Ishikawa (cell line): ENCODE measurements around the gene MAMSTR.

Experiments used
- FOXM1 ChIP-seq: IDR thresholded peaks from 2 replicates; pipeline ENCODE4 v1.6.1; 2012; ENCODE audit warnings: low read depth, borderline replicate concordance
- TAF1 ChIP-seq: IDR thresholded peaks from 2 replicates; pipeline ENCODE4 v1.6.1; 2012; ENCODE audit warnings: low read depth, mild to moderate bottlenecking

DNA sequence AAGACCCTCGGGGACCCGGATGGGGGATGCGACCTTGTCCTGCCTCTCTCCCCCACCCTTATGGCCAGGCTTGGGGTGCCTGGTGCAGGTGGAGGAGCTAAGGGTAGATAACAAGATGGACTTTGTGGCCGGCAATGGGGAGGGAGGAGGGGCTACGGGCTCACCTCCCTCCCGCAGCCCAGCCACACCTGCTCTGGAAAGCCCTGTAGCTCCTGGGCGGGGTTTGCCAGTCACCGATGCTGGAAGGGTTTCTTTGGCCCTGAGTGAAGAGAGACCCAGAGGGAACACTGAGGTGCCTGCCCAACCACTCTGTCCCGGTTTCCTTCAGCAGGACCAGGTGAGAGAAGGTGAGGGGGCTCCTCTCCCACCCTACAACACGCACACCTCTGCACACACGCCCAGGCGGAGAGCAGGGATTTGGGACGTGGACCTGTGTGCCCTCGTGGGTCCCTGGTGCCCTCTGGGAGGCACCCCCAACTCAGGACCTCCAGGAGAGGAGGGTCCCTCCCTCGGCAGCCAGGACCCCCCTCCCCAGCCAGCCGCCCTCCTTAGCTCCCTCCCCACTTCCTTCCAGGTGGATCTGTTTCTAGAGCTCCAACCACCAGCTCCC, 23.7 kb downstream of the MAMSTR start, which contains the start of gene FUT2:
- TF ChIP-seq FOXM1 (no peak), TAF1 (no peak)
